Measurements from ENCODE around the gene ARHGEF2.

DNA sequence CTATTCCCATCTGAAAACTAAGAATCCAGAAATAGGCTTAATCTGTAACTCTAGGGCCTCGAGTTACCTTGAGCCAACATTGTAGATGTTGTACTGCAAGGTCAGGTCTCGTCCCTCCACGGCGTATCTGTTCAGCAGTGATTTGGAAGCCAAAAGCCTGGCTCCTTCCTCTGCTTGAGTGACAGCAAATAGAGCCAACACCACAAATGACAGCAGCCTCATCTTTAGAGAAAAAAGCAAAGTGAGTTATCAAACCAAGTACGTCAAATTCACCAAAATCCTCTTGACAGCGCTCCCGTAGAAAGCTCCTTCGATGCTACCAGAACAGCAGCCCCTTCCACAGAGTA is 41.6 kb upstream of the ARHGEF2 start:
- no peak for TF ChIP-seq GATA3 (IDR thresholded peaks at IDR 0.05; ENCODE audit: low read depth, low read length)
- no peak for TF ChIP-seq GATA2 (IDR thresholded peaks at IDR 0.05; ENCODE audit: low read depth, low read length)

All from SH-SY5Y (cell line).